Dermis lymphatic vessel endothelial cell (primary cell): ENCODE results near the gene KRTAP16-1. TPM values are rescaled to one million over a fixed set of nuclear protein-coding genes. Genes with fewer than 3 reads are reported as not detected.

ENCODE experiments used
- total RNA-seq: library from RNA; depleted of rRNA; stranded (reverse); fragments of >200 nt; gene quantifications from 2 replicates; pipeline ENCODE4 v1.2.1, GENCODE V29; 2014

The KRTAP16-1 gene
- total RNA-seq = not detected in 2 replicates

GRCh38 chr17:41308918-41309359 is at the start of gene KRTAP16-1:
TSS of gene KRTAP16-1 (minus strand) at chr17:41309309. CDS start at chr17:41309253, 56 bp downstream.

GRCh38 chr17:41350381-41350878 is 41.3 kb upstream of the KRTAP16-1 start, which contains the start of gene KRT33A:
TSS of gene KRT33A (minus strand) at chr17:41350828. CDS start at chr17:41350767, 61 bp downstream.

GRCh38 chr17:41315204-41315794 is 6.2 kb upstream of the KRTAP16-1 start, which contains the start of gene KRTAP17-1:
TSS of gene KRTAP17-1 (minus strand) at chr17:41315710. CDS start at chr17:41315650, 60 bp downstream.

GRCh38 chr17:41301916-41302901 is 6.9 kb downstream of the KRTAP16-1 start, which contains the start of gene KRTAP29-1:
TSS of gene KRTAP29-1 (minus strand) at chr17:41302851. CDS start at chr17:41302851, 0 bp downstream.

GRCh38 chr17:41275648-41276190 is 33.4 kb downstream of the KRTAP16-1 start, which contains the start of gene KRTAP9-7:
TSS of gene KRTAP9-7 (plus strand) at chr17:41275698. CDS start at chr17:41275698, 0 bp downstream.

GRCh38 chr17:41265078-41265477 is 44.0 kb downstream of the KRTAP16-1 start, which contains the start of gene KRTAP9-6:
TSS of gene KRTAP9-6 (plus strand) at chr17:41265378. CDS start at chr17:41265378, 0 bp downstream.

Other genes starting within 250 kb of the KRTAP16-1 start
- gene KRTAP2-3, start 249.2 kb downstream of the KRTAP16-1 start, total RNA-seq = not detected in 2 replicates
- not detected in 2 replicates for gene KRTAP2-4, start 243.4 kb downstream of the KRTAP16-1 start, total RNA-seq
- not detected in 2 replicates for gene KRTAP4-7, start 225.2 kb downstream of the KRTAP16-1 start, total RNA-seq
- gene KRTAP4-8, start 211.2 kb downstream of the KRTAP16-1 start, total RNA-seq = not detected in 2 replicates
- gene KRTAP4-16, start 207.1 kb downstream of the KRTAP16-1 start, total RNA-seq = not detected in 2 replicates
- gene KRTAP4-9, start 203.9 kb downstream of the KRTAP16-1 start, total RNA-seq = not detected in 2 replicates
- gene KRTAP4-11, start 190.9 kb downstream of the KRTAP16-1 start, total RNA-seq = not detected in 2 replicates
- not detected in 2 replicates for gene KRTAP4-12, start 185.1 kb downstream of the KRTAP16-1 start, total RNA-seq
- not detected in 2 replicates for gene KRTAP4-6, start 168.8 kb downstream of the KRTAP16-1 start, total RNA-seq
- gene KRTAP4-5, start 159.5 kb downstream of the KRTAP16-1 start, total RNA-seq = not detected in 2 replicates
- not detected in 2 replicates for gene KRTAP4-4, start 148.6 kb downstream of the KRTAP16-1 start, total RNA-seq
- gene KRTAP4-3, start 141.1 kb downstream of the KRTAP16-1 start, total RNA-seq = not detected in 2 replicates
- not detected in 2 replicates for gene KRTAP4-2, start 131.1 kb downstream of the KRTAP16-1 start, total RNA-seq
- not detected in 2 replicates for gene KRTAP4-1, start 124.4 kb downstream of the KRTAP16-1 start, total RNA-seq
- not detected in 2 replicates for gene KRTAP9-1, start 119.4 kb downstream of the KRTAP16-1 start, total RNA-seq
- gene KRTAP9-2, start 82.7 kb downstream of the KRTAP16-1 start, total RNA-seq = not detected in 2 replicates
- not detected in 2 replicates for gene KRTAP9-3, start 76.9 kb downstream of the KRTAP16-1 start, total RNA-seq
- gene KRTAP9-8, start 71.3 kb downstream of the KRTAP16-1 start, total RNA-seq = not detected in 2 replicates
- not detected in 2 replicates for gene KRTAP9-4, start 59.6 kb downstream of the KRTAP16-1 start, total RNA-seq
- not detected in 2 replicates for gene KRTAP9-9, start 53.9 kb downstream of the KRTAP16-1 start, total RNA-seq
- gene KRTAP9-6, start 43.9 kb downstream of the KRTAP16-1 start, total RNA-seq = not detected in 2 replicates
- gene KRTAP9-7, start 33.6 kb downstream of the KRTAP16-1 start, total RNA-seq = not detected in 2 replicates
- gene KRTAP29-1, start 6.5 kb downstream of the KRTAP16-1 start, total RNA-seq = not detected in 2 replicates
- gene KRTAP17-1, start 6.4 kb upstream of the KRTAP16-1 start, total RNA-seq = not detected in 2 replicates
- gene KRT33A, start 41.5 kb upstream of the KRTAP16-1 start, total RNA-seq = not detected in 2 replicates
- not detected in 2 replicates for gene KRT33B, start 60.5 kb upstream of the KRTAP16-1 start, total RNA-seq
- gene KRT34, start 73.0 kb upstream of the KRTAP16-1 start, total RNA-seq = not detected in 2 replicates
- gene KRT31, start 88.3 kb upstream of the KRTAP16-1 start, total RNA-seq = not detected in 2 replicates
- gene KRT37, start 115.3 kb upstream of the KRTAP16-1 start, total RNA-seq = not detected in 2 replicates
- not detected in 2 replicates for gene KRT38, start 131.7 kb upstream of the KRTAP16-1 start, total RNA-seq
- not detected in 2 replicates for gene KRT32, start 158.1 kb upstream of the KRTAP16-1 start, total RNA-seq
- gene KRT35, start 171.8 kb upstream of the KRTAP16-1 start, total RNA-seq = not detected in 2 replicates
- gene KRT36, start 180.6 kb upstream of the KRTAP16-1 start, total RNA-seq = 0.22 and 0.34 TPM in 2 replicates
- not detected in 2 replicates for gene KRT13, start 196.3 kb upstream of the KRTAP16-1 start, total RNA-seq
- under 0.01 TPM in 2 replicates for gene KRT15, start 209.6 kb upstream of the KRTAP16-1 start, total RNA-seq
- gene KRT19, start 219.0 kb upstream of the KRTAP16-1 start, total RNA-seq = 0.43 and 0.65 TPM in 2 replicates